ENCODE data around the gene KCNC2. TPM values are rescaled to one million over a fixed set of nuclear protein-coding genes. Genes with fewer than 3 reads are reported as not detected.

The KCNC2 gene
- total and polyA plus RNA-seq, 7 donors, result 0.01 to 1.2 (median 0.51) TPM; not detected in 3

- Histone ChIP-seq H3K27me3 (ENCODE audit: insufficient read depth in 3 of 3, low read length in 2 of 3) (no peaks in the 10 kb centered on the region), H3K9me3 (no peaks in the 10 kb centered on the region), H3K36me3 (ENCODE audit: insufficient read depth in 1 of 2, low read depth in 1 of 2) (no peaks in the 10 kb centered on the region), H3K4me1 (no peaks in the 10 kb centered on the region), H3K4me3 (no peak overlapping the region), H3K27ac (no peak overlapping the region)
- ATAC-seq (no peak), DNase-seq (no peak)
- intact Hi-C loops (cut with DNase I), result no loop called here
- no peak for TF ChIP-seq CTCF (IDR thresholded peaks at IDR 0.05)
- WGBS, 3 donors, result 74 to 80% (median 76%) methylated on average over 2 of the region's 2 CpGs
These were observed 202.5 kb downstream of the KCNC2 start for GRCh38 chr12:75007133-75007532.

- Histone ChIP-seq H3K27me3 (ENCODE audit: insufficient read depth in 3 of 3, low read length in 2 of 3) (no peaks in the 10 kb centered on the region), H3K9me3 (no peaks in the 10 kb centered on the region), H3K4me1 (no peaks in the 10 kb centered on the region), H3K36me3 (ENCODE audit: insufficient read depth in 1 of 2, low read depth in 1 of 2) (no peaks in the 10 kb centered on the region), H3K27ac (no peak overlapping the region), H3K4me3 (no peak overlapping the region)
- DNase-seq (no peak), ATAC-seq (no peak)
- intact Hi-C loops (cut with DNase I), result no loop called here
- WGBS, 3 donors, result 33 to 35% (median 33%) methylated on average over 2 of the region's 2 CpGs
- TF ChIP-seq CTCF (IDR thresholded peaks at IDR 0.05), result no peak
These were observed 209.5 kb downstream of the KCNC2 start for GRCh38 chr12:75000120-75000519.

GRCh38 chr12:74999474-74999873 lies 210.2 kb downstream of the KCNC2 start:
- WGBS, 3 donors, result 72 to 84% (median 77%) methylated on average over 3 of the region's 3 CpGs
- no peaks in the 10 kb centered on the region for H3K4me1 ChIP-seq
- H3K4me3 ChIP-seq, result no peak overlapping the region
- TF ChIP-seq CTCF (IDR thresholded peaks at IDR 0.05), result no peak
- no peaks in the 10 kb centered on the region for H3K27me3 ChIP-seq (ENCODE audit: insufficient read depth in 3 of 3, low read length in 2 of 3)
- H3K36me3 ChIP-seq (ENCODE audit: insufficient read depth in 1 of 2, low read depth in 1 of 2), result no peaks in the 10 kb centered on the region
- no peak for ATAC-seq
- intact Hi-C loops (cut with DNase I), result no loop called here
- no peaks in the 10 kb centered on the region for H3K9me3 ChIP-seq
- H3K27ac ChIP-seq, result no peak overlapping the region
- DNase-seq, result no peak

Other genes starting within 250 kb of the KCNC2 start
- gene CAPS2, start 120.5 kb upstream of the KCNC2 start, total RNA-seq, result 1 to 10 TPM; 7.6 to 9.8 (median 9.0) TPM
- 10 to 100 TPM in 1 of 3 donors, 1 to 10 TPM in 1, under 1 TPM in 1; 0.73 to 20.3 (median 5.3) TPM for gene CAPS2, start 120.5 kb upstream of the KCNC2 start, polyA plus RNA-seq
- gene GLIPR1L1, start 124.8 kb upstream of the KCNC2 start, total RNA-seq, result not detected
- not detected for gene GLIPR1L1, start 124.8 kb upstream of the KCNC2 start, polyA plus RNA-seq
- 1 to 10 TPM in 2 of 4 donors, under 1 TPM in 1, not detected in 1; 0.54 to 1.5 (median 1.3) TPM for gene GLIPR1L2, start 181.2 kb upstream of the KCNC2 start, total RNA-seq
- under 1 TPM; 0.04 to 0.60 (median 0.57) TPM for gene GLIPR1L2, start 181.2 kb upstream of the KCNC2 start, polyA plus RNA-seq

Measured in psoas muscle (tissue), 8 donors.